Fibroblast of villous mesenchyme (primary cell): ENCODE results near the gene ZFHX3. TPM values are rescaled to one million over a fixed set of nuclear protein-coding genes. Genes with fewer than 3 reads are reported as not detected.

ENCODE experiments used
- DNase-seq: peaks from one replicate; pipeline ENCODE4 v3.0.0-alpha.2; 2010; ENCODE audit warnings: low read depth
- H3K4me3 ChIP-seq: 2 replicates; pipeline ENCODE4 v1.5.1; 2011; ENCODE audit warnings: low read depth, mild to moderate bottlenecking, low read length
- CTCF ChIP-seq: IDR thresholded peaks from 2 replicates; pipeline ENCODE4 v1.5.1; 2012; ENCODE audit warnings: low read depth, mild to moderate bottlenecking, low read length; ENCODE audit not compliant: insufficient read depth
- total RNA-seq: library from RNA; depleted of rRNA; stranded (reverse); fragments of >200 nt; gene quantifications from 2 replicates; pipeline ENCODE4 v1.2.3, GENCODE V29; 2012

ZFHX3 gene
- total RNA-seq, 1 donor = 3.9 TPM

GRCh38 chr16:72873853-72874252 is 174.1 kb downstream of the ZFHX3 start:
- DNase-seq = no peak
- H3K4me3 ChIP-seq = no peak overlapping the region
- TF ChIP-seq CTCF = no peak

GRCh38 chr16:72873044-72873443 is 174.9 kb downstream of the ZFHX3 start:
- peak; percentile 63 for DNase-seq
- H3K4me3 ChIP-seq = no peak overlapping the region
- no peak for TF ChIP-seq CTCF

- no peak overlapping the region for H3K4me3 ChIP-seq
- TF ChIP-seq CTCF = no peak
- DNase-seq = no peak
Measured at GRCh38 chr16:72865835-72866234, 182.1 kb downstream of the ZFHX3 start.

- H3K4me3 ChIP-seq = no peak overlapping the region
- TF ChIP-seq CTCF = no peak
- DNase-seq = no peak
Measured at GRCh38 chr16:72865258-72865657, 182.7 kb downstream of the ZFHX3 start.

GRCh38 chr16:72864130-72864833 is 183.6 kb downstream of the ZFHX3 start:
- TF ChIP-seq CTCF = no peak
- DNase-seq = no peak
- no peak overlapping the region for H3K4me3 ChIP-seq

GRCh38 chr16:72862090-72862489 is 185.8 kb downstream of the ZFHX3 start:
- no peak for TF ChIP-seq CTCF
- no peak for DNase-seq
- no peak overlapping the region for H3K4me3 ChIP-seq
